AG04450 (cell line): ENCODE data around the gene WDR90. TPM values are rescaled to one million over a fixed set of nuclear protein-coding genes. Genes with fewer than 3 reads are reported as not detected.
A peak's percentile ranks its signal among the peaks of the same experiment; 100 is the strongest.

Source experiments
- CTCF ChIA-PET: fragments of 300-600, 350-600 bp; formaldehyde crosslinking; extraction: SDS; loops from one replicate; lab custom pipeline; 2022; ENCODE audit warnings: antibody characterized with exemption, inconsistent platforms; lab: Charles Lee
- POLR2A ChIA-PET: fragments of 350-600 bp; formaldehyde crosslinking; extraction: SDS; loops from one replicate; lab custom pipeline; 2021; ENCODE audit warnings: antibody characterized with exemption, inconsistent platforms; lab: Yijun Ruan, JAX
- DNase-seq: peaks from one replicate; pipeline ENCODE4 v3.0.0-alpha.2; 2011; ENCODE audit warnings: low read depth, low spot score
- H3K27ac ChIP-seq: one replicate; pipeline ENCODE4 v1.5.1; 2012; ENCODE audit warnings: low read depth, low read length, control low read depth
- H3K27me3 ChIP-seq: one replicate; pipeline ENCODE4 v1.6.0; 2012; ENCODE audit warnings: low read length; ENCODE audit not compliant: control insufficient read depth, insufficient read depth
- H3K4me3 ChIP-seq: 2 replicates; pipeline ENCODE4 v1.5.1; 2011; ENCODE audit warnings: mild to moderate bottlenecking, low read depth, low read length, control low read depth
- H3K9me3 ChIP-seq: 2 replicates; pipeline ENCODE4 v1.5.1; 2012; ENCODE audit warnings: low read length; ENCODE audit not compliant: control insufficient read depth, insufficient read depth
- CTCF ChIP-seq: IDR thresholded peaks from 2 replicates; pipeline ENCODE4 v1.5.1; 2011; ENCODE audit warnings: low read depth, low read length, control low read depth, inconsistent platforms
- polyA plus RNA-seq: library from polyadenylated mRNA; depleted of rRNA; stranded (reverse); fragments of >200 nt; gene quantifications from 2 replicates; pipeline ENCODE4 v1.2.3, GENCODE V29; 2011

The WDR90 gene
- polyA plus RNA-seq, 1 experiment, result 2.1 TPM

- CTCF ChIA-PET, result interaction anchor here (0.6 kb wide), 1 partner anchor 855 kb away, joined by 7 read pairs; no protein-coding TSS in a partner anchor
- H3K27ac ChIP-seq, result peak overlapping the region; percentile 86
- POLR2A ChIA-PET, result interaction anchor here (2.3 kb wide), 1 partner anchor 10 kb away, joined by 10 read pairs; the partner anchor contains the start of gene METTL26
- H3K9me3 ChIP-seq, result peaks cover 20% of the 10 kb centered on the region; the same call in 1 of the 2 replicates
- no peaks in the 10 kb centered on the region for H3K27me3 ChIP-seq
- no peak for DNase-seq
- no peak for TF ChIP-seq CTCF
- no peak overlapping the region for H3K4me3 ChIP-seq
Observed at GRCh38 chr16:625977-626765, 23.0 kb upstream of the WDR90 start.

DNA sequence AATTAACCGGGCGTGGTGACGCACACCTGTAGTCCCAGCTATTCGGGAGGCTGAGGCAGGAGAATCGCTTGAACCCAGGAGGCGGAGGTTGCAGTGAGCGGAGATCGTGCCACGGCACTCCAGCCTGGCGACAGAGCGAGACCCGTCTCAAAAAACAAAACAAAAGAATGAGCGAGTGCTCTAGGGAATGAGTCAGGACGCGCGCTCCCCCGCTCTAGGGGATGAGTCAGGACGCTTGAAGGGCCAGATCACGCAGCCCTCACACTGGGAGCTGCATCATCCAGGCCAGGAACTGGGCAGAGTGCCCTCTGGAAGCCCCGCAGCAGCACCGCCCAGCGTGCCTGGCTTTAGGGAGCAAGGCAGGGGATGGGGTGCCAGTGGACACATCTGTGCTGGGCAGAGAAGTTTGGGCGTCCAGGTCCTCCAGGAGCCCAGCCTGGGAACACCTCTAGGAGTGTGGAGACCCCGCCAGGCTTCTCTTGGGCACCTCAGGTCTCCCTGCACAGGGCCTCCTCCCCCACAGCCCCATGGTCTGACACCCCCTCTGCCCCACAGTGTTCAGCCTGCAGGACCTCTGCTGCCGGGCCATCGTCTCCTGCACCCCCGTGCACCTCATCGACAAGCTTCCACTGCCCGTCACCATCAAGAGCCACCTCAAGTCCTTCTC, 22.2 kb upstream of the WDR90 start:
- POLR2A ChIA-PET, result interaction anchor here (0.6 to 2.3 kb wide), 2 partner anchors 9 to 37 kb away, joined by 3 to 10 read pairs; partner anchors contain the start of genes METTL26 and RAB40C
- no peaks in the 10 kb centered on the region for H3K27me3 ChIP-seq
- H3K4me3 ChIP-seq, result no peak overlapping the region
- DNase-seq, result peak; percentile 91
- H3K27ac ChIP-seq, result peak overlapping the region; percentile 86
- peaks cover 20% of the 10 kb centered on the region; the same call in 1 of the 2 replicates for H3K9me3 ChIP-seq
- CTCF ChIA-PET, result no interaction called here
- no peak for TF ChIP-seq CTCF

DNA sequence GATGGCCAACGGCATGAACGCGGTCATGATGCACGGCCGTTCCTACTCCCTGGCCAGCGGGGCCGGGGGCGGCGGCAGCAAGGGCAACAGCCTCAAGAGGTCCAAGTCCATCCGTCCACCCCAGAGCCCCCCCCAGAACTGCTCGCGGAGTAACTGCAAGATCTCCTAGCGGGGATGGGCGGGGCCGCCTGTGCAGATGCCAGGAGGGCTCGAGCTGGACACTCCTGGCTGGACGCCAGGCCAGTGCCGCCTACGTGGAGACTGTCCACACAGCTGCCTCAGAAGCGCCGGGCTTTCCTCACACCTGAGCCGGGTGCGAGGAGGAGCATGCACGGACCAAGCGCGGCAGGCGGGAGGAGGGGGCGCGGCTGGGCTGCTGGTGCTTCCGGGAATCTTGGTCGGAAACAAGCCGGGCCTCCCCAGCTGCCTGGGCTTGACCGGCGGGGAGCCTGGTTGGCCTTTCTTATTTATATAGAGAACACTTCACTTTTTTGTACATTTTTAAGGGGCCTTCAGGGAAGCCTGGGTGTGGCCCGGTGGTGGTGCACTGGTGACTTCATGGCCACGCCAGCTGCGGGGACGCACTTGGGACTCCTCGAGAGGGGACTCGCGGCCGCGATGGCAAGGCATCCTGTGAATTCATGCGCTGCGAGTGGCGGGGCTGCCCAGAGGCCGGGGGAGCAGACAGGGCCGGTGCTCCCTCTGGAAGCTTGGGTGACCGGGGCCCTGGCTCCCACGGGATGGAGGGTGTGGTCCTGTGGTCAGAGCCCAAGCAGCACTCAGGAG, 21.5 kb upstream of the WDR90 start:
- Histone ChIP-seq H3K27me3 (no peaks in the 10 kb centered on the region), H3K27ac (peak overlapping the region; percentile 86), H3K4me3 (no peak overlapping the region), H3K9me3 (peaks cover 17% of the 10 kb centered on the region; the same call in 1 of the 2 replicates)
- no peak for DNase-seq
- ChIA-PET CTCF (no interaction called here), POLR2A (interaction anchor here (0.6 to 2.3 kb wide), 2 partner anchors 9 to 37 kb away, joined by 3 to 10 read pairs; partner anchors contain the start of genes METTL26 and RAB40C)
- no peak for TF ChIP-seq CTCF

DNA sequence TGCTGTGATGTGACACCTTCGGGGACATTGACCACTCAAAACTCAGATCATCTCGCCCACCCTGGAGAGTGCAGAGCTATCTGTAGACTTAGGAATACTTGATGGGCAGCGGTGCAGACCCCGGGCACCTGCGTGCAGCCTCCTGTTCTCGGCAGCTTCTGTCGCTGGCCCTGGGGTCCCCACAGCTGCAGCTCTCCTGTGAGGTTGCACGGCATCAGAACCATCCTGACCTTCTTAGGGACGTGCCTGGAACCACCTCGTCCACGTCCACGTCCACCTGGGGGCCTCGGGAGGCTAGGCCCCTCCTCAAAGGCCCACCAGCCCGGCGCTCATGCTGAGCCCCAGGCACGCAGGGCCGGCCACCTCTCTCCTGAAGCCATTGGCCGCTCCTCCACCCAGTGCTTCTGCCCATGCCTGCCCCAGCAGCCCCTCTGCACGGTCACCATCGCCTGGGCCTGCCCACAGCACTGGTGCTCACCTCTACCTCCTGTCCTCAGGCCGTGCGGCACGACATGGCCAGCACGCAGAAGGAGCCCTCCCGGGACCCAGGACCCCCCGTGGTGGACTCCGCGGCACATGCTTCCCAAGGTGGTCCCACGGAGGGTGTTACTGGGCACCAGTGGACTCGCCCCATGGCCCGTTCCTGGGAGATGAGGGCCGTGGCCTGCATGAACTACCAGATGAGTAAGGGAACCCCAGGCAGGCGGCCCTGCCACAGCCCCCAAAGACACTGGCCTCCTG, 20.7 kb upstream of the WDR90 start:
- no peak for DNase-seq
- Histone ChIP-seq H3K9me3 (peaks cover 14% of the 10 kb centered on the region; the same call in 1 of the 2 replicates), H3K27ac (no peak overlapping the region), H3K27me3 (no peaks in the 10 kb centered on the region), H3K4me3 (no peak overlapping the region)
- ChIA-PET POLR2A (interaction anchor here (2.3 kb wide), 1 partner anchor 8 kb away, joined by 10 read pairs; the partner anchor contains the start of gene METTL26), CTCF (interaction anchor here (0.6 kb wide), 1 partner anchor 665 kb away, joined by 3 read pairs; no protein-coding TSS in a partner anchor)
- no peak for TF ChIP-seq CTCF
